Activated naive CD4-positive, alpha-beta T cell treated with anti-CD3 and anti-CD28 coated beads, Interleukin-2, amount 50 U/mL, for 24 hours (primary cell): ENCODE data around the gene SERPINH1.

ENCODE experiments used
- H3K27ac Mint-ChIP-seq: one replicate; pipeline ENCODE4 v1.8.0; 2021; ENCODE audit warnings: mild to moderate bottlenecking, mixed read lengths
- H3K27me3 Mint-ChIP-seq: one replicate; pipeline ENCODE4 v1.8.0; 2021; ENCODE audit warnings: mixed read lengths
- H3K36me3 Mint-ChIP-seq: one replicate; pipeline ENCODE4 v1.8.0; 2021; ENCODE audit warnings: mixed read lengths
- H3K4me1 Mint-ChIP-seq: one replicate; pipeline ENCODE4 v1.8.0; 2021; ENCODE audit warnings: mixed read lengths
- H3K4me3 Mint-ChIP-seq: one replicate; pipeline ENCODE4 v1.8.0; 2021; ENCODE audit warnings: mild to moderate bottlenecking, mixed read lengths
- H3K9me3 Mint-ChIP-seq: one replicate; pipeline ENCODE4 v1.8.0; 2021; ENCODE audit warnings: mixed read lengths

The SERPINH1 gene

GRCh38 chr11:75562048-75562835, at the start of gene SERPINH1:
SERPINH1 (plus strand) TSS chr11:75562253; CDS start chr11:75566350, 4,097 bp downstream.
- no peaks in the 10 kb centered on the region for H3K27me3 Mint-ChIP-seq
- peak within 1 kb of the TSS; percentile 96 for H3K27ac Mint-ChIP-seq
- H3K4me1 Mint-ChIP-seq: peaks cover 39% of the 10 kb centered on the region
- peak within 1 kb of the TSS; percentile 99 for H3K4me3 Mint-ChIP-seq
- no peaks in the 10 kb centered on the region for H3K36me3 Mint-ChIP-seq
- no peaks in the 10 kb centered on the region for H3K9me3 Mint-ChIP-seq

- Mint-ChIP-seq H3K4me3 (no peak overlapping the region), H3K9me3 (no peaks in the 10 kb centered on the region), H3K27ac (no peak overlapping the region), H3K27me3 (no peaks in the 10 kb centered on the region), H3K4me1 (peaks cover 16% of the 10 kb centered on the region), H3K36me3 (no peaks in the 10 kb centered on the region)
Observed at GRCh38 chr11:75513250-75513649, 48.8 kb upstream of the SERPINH1 start.

- no peak overlapping the region for H3K27ac Mint-ChIP-seq
- H3K4me1 Mint-ChIP-seq: peaks cover 9% of the 10 kb centered on the region
- no peaks in the 10 kb centered on the region for H3K27me3 Mint-ChIP-seq
- no peak overlapping the region for H3K4me3 Mint-ChIP-seq
- no peaks in the 10 kb centered on the region for H3K9me3 Mint-ChIP-seq
- no peaks in the 10 kb centered on the region for H3K36me3 Mint-ChIP-seq
Observed at GRCh38 chr11:75514596-75514995, 47.5 kb upstream of the SERPINH1 start.

- Mint-ChIP-seq H3K4me3 (no peak overlapping the region), H3K4me1 (peaks cover 9% of the 10 kb centered on the region), H3K27me3 (no peaks in the 10 kb centered on the region), H3K27ac (no peak overlapping the region), H3K9me3 (no peaks in the 10 kb centered on the region), H3K36me3 (no peaks in the 10 kb centered on the region)
Observed at GRCh38 chr11:75516140-75516539, 45.9 kb upstream of the SERPINH1 start.

GRCh38 chr11:75516886-75517285, 45.2 kb upstream of the SERPINH1 start:
- Mint-ChIP-seq H3K4me1 (peaks cover 9% of the 10 kb centered on the region), H3K27ac (no peak overlapping the region), H3K36me3 (no peaks in the 10 kb centered on the region), H3K9me3 (no peaks in the 10 kb centered on the region), H3K27me3 (no peaks in the 10 kb centered on the region), H3K4me3 (no peak overlapping the region)

GRCh38 chr11:75518204-75518549, 43.9 kb upstream of the SERPINH1 start:
- peaks cover 9% of the 10 kb centered on the region for H3K4me1 Mint-ChIP-seq
- H3K27ac Mint-ChIP-seq: no peak overlapping the region

GRCh38 chr11:75518771-75519653, 43.0 kb upstream of the SERPINH1 start:
- Mint-ChIP-seq H3K27me3 (no peaks in the 10 kb centered on the region), H3K27ac (no peak overlapping the region), H3K36me3 (no peaks in the 10 kb centered on the region), H3K9me3 (no peaks in the 10 kb centered on the region), H3K4me1 (peaks cover 13% of the 10 kb centered on the region), H3K4me3 (no peak overlapping the region)

More at GRCh38 chr11:75518204-75518549, 43.9 kb upstream of the SERPINH1 start:
- Mint-ChIP-seq H3K4me3 (no peak overlapping the region), H3K9me3 (no peaks in the 10 kb centered on the region), H3K27me3 (no peaks in the 10 kb centered on the region), H3K36me3 (no peaks in the 10 kb centered on the region)

- peaks cover 21% of the 10 kb centered on the region for H3K4me1 Mint-ChIP-seq
- H3K27me3 Mint-ChIP-seq: no peaks in the 10 kb centered on the region
- no peak overlapping the region for H3K27ac Mint-ChIP-seq
- H3K36me3 Mint-ChIP-seq: no peaks in the 10 kb centered on the region
- no peaks in the 10 kb centered on the region for H3K9me3 Mint-ChIP-seq
- no peak overlapping the region for H3K4me3 Mint-ChIP-seq
Observed at GRCh38 chr11:75520688-75521087, 41.4 kb upstream of the SERPINH1 start.

GRCh38 chr11:75522286-75523044, 39.6 kb upstream of the SERPINH1 start:
- Mint-ChIP-seq H3K36me3 (no peaks in the 10 kb centered on the region), H3K9me3 (no peaks in the 10 kb centered on the region), H3K27me3 (no peaks in the 10 kb centered on the region), H3K4me3 (no peak overlapping the region), H3K4me1 (peaks cover 14% of the 10 kb centered on the region), H3K27ac (no peak overlapping the region)

GRCh38 chr11:75523189-75523588, 38.9 kb upstream of the SERPINH1 start:
- Mint-ChIP-seq H3K36me3 (no peaks in the 10 kb centered on the region), H3K27ac (no peak overlapping the region), H3K27me3 (no peaks in the 10 kb centered on the region), H3K4me1 (peaks cover 12% of the 10 kb centered on the region), H3K4me3 (no peak overlapping the region), H3K9me3 (no peaks in the 10 kb centered on the region)

GRCh38 chr11:75523811-75524664, 38.0 kb upstream of the SERPINH1 start:
- H3K4me3 Mint-ChIP-seq: peak overlapping the region; percentile 74

GRCh38 chr11:75524665-75525432, 37.2 kb upstream of the SERPINH1 start:
- Mint-ChIP-seq H3K9me3 (no peaks in the 10 kb centered on the region), H3K27ac (no peak overlapping the region), H3K4me3 (peak overlapping the region; percentile 74), H3K36me3 (no peaks in the 10 kb centered on the region), H3K27me3 (no peaks in the 10 kb centered on the region), H3K4me1 (peaks cover 12% of the 10 kb centered on the region)

More at GRCh38 chr11:75523811-75524664, 38.0 kb upstream of the SERPINH1 start:
- peaks cover 12% of the 10 kb centered on the region for H3K4me1 Mint-ChIP-seq
- H3K27ac Mint-ChIP-seq: peak overlapping the region; percentile 2
- no peaks in the 10 kb centered on the region for H3K36me3 Mint-ChIP-seq
- no peaks in the 10 kb centered on the region for H3K27me3 Mint-ChIP-seq
- H3K9me3 Mint-ChIP-seq: no peaks in the 10 kb centered on the region

- Mint-ChIP-seq H3K9me3 (no peaks in the 10 kb centered on the region), H3K36me3 (no peaks in the 10 kb centered on the region), H3K4me1 (peaks cover 16% of the 10 kb centered on the region), H3K27ac (peak within 1 kb of the TSS; percentile 26), H3K27me3 (no peaks in the 10 kb centered on the region), H3K4me3 (peak within 1 kb of the TSS; percentile 74)
Observed at GRCh38 chr11:75525433-75526191, 36.4 kb upstream of the SERPINH1 start, which contains the start of gene GDPD5. GDPD5 (minus strand) TSS chr11:75525941; CDS start chr11:75477735, 48,206 bp downstream.
